ENCODE data around the gene SIK1.
"Not testable (repeated sequence)": the region's sequence is repeated elsewhere in the genome, so short reads cannot be mapped to it uniquely, and the experiment has no call there.

- TF ChIP-seq POLR2AphosphoS5 (IDR thresholded peaks at IDR 0.05; ENCODE audit: borderline replicate concordance, low read depth, low read length); EZH2 (IDR thresholded peaks at IDR 0.05); FOXP2 (optimal IDR thresholded peaks at IDR 0.05; ENCODE audit: control extremely low read depth, extremely low read length, insufficient read depth): not testable (repeated sequence)
Observed at GRCh38 chr21:43383351-43383750, 43.6 kb downstream of the SIK1 start.

Measured in SK-N-MC (cell line).